Esophagus mucosa (tissue), 1 donor: ENCODE data around the gene TRIM17. TPM values are rescaled to one million over a fixed set of nuclear protein-coding genes. Genes with fewer than 3 reads are reported as not detected.

ENCODE experiments used
- ATAC-seq: fragments of 200-7000 bp; cut with Tn5 transposase; one replicate; pipeline ENCODE4 v1.9.1; 2020
- total RNA-seq: library from RNA; stranded (reverse); gene quantifications from one replicate; pipeline ENCODE4 v1.2.4, GENCODE V29; 2023
- donor health status: DM: yes; HTN: yes; CAD: no.

TRIM17 gene, protein sequence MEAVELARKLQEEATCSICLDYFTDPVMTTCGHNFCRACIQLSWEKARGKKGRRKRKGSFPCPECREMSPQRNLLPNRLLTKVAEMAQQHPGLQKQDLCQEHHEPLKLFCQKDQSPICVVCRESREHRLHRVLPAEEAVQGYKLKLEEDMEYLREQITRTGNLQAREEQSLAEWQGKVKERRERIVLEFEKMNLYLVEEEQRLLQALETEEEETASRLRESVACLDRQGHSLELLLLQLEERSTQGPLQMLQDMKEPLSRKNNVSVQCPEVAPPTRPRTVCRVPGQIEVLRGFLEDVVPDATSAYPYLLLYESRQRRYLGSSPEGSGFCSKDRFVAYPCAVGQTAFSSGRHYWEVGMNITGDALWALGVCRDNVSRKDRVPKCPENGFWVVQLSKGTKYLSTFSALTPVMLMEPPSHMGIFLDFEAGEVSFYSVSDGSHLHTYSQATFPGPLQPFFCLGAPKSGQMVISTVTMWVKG
- total RNA-seq: 1.3 TPM

- ATAC-seq: peak; percentile 44
These were observed at the start of gene TRIM17 for GRCh38 chr1:228416217-228416933. TRIM17 (minus strand) TSS chr1:228416861; CDS start chr1:228415072, 1,789 bp downstream.

DNA sequence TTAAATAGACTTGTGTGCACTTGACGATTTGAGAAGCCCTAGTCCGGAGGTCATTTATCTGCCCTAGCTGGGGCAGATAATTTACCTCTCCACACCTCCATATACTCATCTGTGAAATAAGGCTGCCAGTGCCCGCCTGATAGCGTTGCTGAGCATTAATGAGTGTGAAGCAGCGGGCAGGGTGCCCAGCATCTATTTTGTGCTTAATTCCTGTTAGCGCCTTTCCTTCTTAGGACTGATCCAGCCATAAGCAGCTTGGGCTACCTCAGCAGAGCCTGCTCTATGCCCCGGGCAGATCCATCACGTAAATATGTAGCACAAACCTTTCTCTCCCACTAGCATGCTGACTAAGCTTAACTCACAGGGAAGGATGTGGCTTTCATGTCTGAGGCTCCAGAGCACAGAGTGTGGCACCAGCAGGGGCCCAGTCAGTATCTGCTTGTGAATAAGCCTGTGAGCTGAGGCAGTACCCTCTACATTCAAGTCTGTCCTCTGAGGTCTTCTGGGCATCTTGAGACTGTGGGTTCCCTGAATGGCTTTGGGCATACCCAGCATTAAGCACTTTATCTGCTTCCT is 49.0 kb upstream of the TRIM17 start:
- no peak for ATAC-seq

DNA sequence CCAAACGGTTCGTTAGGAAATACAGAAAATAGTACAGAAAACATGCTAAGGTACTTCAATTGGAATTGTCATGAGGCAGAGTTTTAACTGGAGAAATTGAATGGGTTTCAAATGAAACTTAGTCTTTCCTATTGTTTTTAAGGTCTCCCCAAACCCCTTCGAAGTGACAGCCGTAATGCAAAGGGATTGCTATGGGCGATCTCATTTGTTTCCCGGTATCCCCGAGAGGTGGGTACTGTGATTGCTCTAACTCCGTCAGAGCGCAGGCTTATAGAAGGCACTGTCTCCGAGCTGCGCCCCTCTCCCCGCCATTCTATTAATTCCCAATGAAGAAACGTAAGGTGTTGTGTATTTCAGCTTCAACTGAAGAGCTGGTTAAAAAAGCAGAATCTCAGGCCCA is 48.5 kb upstream of the TRIM17 start:
- no peak for ATAC-seq

DNA sequence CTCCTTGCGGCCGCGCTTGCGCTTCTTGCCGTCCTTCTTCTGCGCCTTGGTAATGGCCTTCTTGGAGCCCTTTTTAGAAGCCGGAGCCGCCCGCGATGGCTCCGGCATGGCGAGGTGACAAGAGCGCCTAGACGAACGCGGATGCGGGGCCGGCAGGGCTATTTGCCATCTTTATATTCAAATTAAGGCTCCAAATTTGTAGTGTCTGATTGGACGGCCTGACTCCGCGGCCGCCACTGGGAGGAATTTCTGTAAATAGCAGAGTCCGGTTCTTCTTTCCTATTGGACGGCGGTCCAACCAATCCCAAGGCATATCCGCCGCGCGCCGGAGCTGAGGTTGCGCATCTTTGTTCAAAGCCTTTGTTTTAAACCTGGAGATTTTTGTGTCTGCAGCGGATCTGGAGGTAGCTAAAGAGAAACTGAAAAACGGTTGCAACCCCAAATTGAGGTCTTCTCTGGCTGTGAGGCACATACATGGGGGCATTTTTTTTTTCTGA is 47.9 kb upstream of the TRIM17 start:
- ATAC-seq: peak; percentile 76

DNA sequence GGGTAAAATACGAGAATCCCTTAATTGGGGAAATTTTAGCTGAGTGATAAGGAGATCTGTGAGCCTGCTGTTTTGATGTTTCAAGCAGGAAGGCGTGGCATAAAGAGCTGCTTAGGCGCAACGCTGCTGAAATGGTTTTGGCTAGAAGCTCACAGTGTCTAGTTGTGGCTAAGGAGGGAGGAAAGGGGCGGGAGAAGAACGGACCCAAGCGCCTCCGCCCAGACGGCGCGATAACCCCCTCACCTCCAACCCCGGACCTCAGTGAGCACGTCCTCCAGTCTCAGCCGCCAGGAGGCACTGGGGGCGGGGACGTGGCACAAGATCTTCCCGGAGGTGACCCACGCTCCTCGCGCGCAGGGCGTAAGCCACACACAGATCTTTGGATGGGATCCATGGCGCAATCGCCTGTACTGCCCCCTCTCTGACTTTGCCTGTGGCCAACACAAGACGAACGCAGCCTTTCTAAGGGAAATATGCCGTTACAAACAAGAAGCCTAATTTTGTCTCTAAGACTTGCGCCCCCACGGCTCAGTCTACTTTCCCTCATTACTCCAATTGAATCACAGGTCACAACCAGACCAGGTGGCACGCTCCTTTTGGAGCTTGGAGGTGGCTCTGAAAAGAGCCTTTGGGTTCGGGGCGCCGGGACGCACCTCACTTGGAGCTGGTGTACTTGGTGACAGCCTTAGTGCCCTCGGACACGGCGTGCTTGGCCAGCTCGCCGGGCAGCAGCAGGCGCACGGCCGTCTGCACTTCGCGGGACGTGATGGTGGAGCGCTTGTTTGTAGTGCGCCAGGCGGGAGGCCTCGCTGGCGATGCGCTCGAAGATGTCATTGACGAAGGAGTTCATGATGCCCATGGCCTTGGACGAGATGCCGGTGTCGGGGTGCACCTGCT is 47.1 kb upstream of the TRIM17 start:
- ATAC-seq: peak; percentile 23

DNA sequence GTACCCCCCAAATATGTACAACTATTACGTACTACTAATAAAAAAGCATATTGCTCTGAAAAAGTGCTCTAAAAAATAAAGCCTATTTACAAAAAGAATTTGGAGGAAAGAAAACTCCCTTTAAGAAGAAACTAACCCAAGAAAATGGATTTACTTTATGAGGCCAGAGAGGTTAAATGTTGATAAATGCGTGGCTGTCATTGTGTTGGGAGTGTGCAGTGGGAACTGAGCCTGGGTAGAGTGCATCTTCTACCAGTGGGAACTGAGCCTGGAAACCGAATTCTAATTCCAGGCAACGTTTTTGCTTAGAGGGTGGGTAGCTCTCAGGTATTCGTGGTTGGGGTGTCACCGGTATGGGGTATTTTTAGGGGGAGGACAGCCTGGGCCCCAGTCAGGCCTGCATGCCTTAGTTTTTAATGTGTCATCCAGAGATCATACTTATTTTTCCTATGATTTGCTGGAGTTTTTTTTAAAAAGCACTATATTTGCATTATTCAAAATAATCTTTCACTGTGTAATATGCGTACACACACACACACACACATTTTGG is 46.4 kb upstream of the TRIM17 start:
- no peak for ATAC-seq

- no peak for ATAC-seq
These were observed 45.9 kb upstream of the TRIM17 start for GRCh38 chr1:228462560-228462959.

DNA sequence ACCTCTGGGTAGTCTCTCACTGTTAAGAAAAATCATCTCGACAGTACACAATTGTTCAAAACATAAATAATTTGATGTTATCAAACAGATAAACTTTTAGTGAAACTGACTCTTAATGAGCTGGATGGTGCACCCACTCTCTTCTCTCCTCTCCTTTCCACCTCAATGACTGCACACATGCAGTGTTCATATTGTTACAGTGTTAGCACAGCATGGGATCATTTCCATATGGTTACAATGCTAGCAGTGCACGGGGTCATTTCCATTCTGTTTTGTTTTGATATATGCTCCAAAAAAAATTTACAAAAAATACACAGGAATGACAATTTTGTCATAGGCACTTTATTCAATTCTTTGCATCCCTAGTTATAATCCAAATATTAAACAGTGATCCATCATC is 44.2 kb upstream of the TRIM17 start:
- ATAC-seq: no peak

DNA sequence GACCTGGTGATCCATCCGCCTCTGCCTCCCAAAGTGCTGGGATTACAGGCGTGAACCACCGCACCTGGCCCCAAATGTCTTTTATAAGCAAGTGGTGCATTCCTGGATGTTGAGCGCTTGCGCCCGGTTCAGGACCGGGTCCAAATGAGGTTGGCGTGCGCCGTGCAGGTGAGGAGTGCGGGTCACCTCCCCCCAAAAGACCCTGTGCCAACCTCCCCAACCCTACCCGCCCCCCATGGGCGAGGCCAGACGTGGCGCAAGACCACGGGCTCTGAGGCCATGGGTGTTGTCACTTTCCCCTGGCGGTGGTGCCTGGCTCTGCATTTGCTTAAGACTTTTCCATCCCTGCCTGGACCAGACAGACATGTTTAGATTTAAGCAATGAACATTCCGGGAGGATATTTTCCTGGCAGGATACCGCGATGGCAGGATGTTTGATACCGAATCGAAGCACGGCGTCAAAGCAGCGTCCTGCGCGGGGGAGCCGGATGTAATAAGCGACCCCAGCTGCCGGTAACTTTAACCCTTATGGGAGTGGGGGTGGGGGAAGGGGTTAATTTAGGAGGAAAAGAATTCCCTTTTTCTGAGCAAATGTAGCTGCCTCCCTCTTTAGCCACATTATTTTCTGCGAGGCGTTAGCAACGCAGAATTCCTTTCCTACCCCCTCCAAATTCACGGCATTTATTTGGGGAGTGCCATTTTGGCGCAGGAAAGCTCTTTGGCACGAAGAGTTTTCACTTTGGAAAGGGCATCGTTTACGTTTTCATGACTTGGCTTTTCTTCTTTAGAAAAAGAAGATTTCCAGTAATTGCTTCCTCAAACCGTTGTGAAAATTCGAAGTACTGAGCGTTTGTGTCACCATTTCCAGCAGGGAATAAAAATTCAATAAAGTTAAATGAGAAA is 42.7 kb upstream of the TRIM17 start:
- ATAC-seq: peak; percentile 33

GRCh38 chr1:228457396-228458176 is 40.9 kb upstream of the TRIM17 start:
- peak; percentile 97 for ATAC-seq

- ATAC-seq: peak; percentile 1
These were observed 40.3 kb upstream of the TRIM17 start for GRCh38 chr1:228457017-228457395.

- ATAC-seq: no peak
These were observed 39.8 kb upstream of the TRIM17 start for GRCh38 chr1:228456252-228457016.

DNA sequence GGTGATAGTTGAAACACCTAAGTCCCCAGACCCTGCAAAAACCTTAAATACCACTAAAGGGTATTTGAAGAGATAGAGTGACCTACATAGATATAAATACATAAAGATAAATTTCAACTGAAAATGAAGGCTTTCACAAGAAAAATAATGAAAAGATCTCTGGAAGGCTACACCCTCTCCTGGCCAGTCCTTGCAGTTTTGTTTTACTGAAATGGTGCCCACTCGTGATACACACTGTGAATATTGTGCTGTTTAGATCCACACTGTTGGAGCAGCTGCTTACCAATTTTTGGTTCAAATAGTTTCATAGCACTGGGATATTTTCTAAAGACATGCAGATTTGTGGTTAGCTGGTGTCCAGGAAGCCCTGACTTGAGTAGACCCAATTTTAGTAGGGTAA is 39.1 kb upstream of the TRIM17 start:
- ATAC-seq: no peak

DNA sequence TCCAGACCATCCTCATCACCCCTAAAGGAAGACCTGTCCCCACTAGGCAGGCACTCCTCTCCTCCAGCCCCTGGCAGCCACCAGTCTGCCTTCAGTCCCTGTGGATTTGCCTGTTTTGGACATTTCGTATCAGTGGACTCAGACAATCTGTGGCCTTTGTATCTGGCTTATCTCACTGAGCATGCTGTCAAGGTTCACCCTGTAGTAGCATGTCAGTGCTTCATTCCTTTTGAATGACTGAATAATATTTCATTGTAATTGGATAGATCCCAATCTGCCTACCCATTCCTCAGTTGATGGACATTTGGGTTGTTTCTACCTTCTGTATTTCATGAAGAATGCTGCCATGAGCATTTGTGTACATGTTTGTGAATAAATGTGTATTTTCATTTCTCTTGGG is 37.6 kb upstream of the TRIM17 start:
- no peak for ATAC-seq

DNA sequence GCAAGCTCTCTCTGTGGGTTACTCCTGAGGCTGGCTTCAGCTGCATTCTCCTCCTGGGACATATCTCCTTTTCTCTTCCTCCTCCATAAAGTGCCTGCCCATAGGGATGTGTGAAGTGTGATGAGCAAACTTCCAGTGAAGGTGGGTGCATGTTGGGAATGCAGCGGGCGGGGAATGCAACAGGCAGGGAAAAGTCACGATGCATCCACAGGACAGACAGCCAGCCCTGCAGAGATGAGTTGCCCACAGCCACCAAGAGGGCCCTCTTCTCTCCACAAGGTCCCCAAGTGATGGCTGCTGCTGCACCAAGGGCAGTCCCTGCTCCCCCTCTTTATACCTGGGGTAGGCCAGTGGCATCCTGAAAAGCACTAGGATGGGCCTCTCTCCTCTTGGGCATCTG is 37.0 kb upstream of the TRIM17 start:
- ATAC-seq: no peak

GRCh38 chr1:228453022-228453560 is 36.4 kb upstream of the TRIM17 start:
- no peak for ATAC-seq

DNA sequence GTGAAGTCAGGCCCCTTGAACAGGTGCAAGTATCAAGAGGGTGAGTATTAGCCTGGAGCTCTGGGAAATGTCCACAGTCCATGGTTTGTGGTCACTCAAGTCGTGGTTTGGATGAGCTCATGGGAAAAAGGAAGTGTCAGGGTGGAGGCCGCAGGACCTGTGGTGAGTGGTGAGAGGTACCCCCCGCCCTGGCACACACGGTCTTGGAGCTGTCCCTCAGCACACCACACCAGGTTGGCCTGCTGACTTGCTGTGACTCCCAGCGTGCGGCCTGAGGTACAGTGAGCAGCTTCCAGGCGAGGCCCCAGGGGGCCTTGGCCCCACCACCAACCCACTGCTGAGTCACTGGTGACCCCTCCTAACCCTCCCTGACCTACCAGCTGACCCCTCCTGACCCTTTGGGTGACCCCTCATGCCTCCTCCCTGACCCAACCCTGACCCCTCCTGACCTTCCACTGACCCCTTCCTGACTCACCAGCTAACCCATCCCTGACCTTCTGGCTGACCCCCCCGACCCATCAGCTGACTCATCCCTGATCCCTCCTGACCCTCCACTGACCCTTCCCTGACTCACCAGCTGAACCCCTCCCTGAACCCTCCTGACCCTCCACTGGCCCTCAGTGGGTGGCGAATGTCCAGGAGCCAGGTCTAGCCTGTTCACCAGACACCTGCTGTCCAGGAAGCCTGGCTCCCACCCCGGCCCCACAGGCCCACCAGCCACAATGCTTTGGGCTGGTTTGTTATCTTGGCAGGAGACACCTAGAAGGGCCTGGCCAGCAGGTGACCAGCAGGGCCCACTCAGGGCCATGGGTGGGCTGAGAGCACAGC is 35.7 kb upstream of the TRIM17 start:
- ATAC-seq: peak; percentile 30

- ATAC-seq: no peak
These were observed 33.5 kb upstream of the TRIM17 start for GRCh38 chr1:228450200-228450599.
